Mononuclear cell (primary cell): ENCODE data around the gene ADAMTS13. TPM values are rescaled to one million over a fixed set of nuclear protein-coding genes. Genes with fewer than 3 reads are reported as not detected.

Source experiments
- H3K27me3 ChIP-seq: 2 replicates; pipeline ENCODE4 v1.6.0; 2011; ENCODE audit warnings: low read length, control low read depth; ENCODE audit not compliant: insufficient read depth
- H3K4me1 ChIP-seq: 2 replicates; pipeline ENCODE4 v1.5.1; 2011; ENCODE audit warnings: mild to moderate bottlenecking, low read length, control low read depth; ENCODE audit not compliant: insufficient read depth
- H3K4me3 ChIP-seq: 2 replicates; pipeline ENCODE4 v1.5.1; 2011; ENCODE audit warnings: mild to moderate bottlenecking, low read length, moderate library complexity
- H3K9me3 ChIP-seq: 2 replicates; pipeline ENCODE4 v1.5.1; 2011; ENCODE audit warnings: low read depth, mild to moderate bottlenecking, control low read depth, low read length
- total RNA-seq: library from RNA; depleted of rRNA; stranded (reverse); fragments of >200 nt; gene quantifications from one replicate; pipeline ENCODE4 v1.2.3, GENCODE V29; 2012

The ADAMTS13 gene
- total RNA-seq, 1 donor, result 0.42 TPM

DNA sequence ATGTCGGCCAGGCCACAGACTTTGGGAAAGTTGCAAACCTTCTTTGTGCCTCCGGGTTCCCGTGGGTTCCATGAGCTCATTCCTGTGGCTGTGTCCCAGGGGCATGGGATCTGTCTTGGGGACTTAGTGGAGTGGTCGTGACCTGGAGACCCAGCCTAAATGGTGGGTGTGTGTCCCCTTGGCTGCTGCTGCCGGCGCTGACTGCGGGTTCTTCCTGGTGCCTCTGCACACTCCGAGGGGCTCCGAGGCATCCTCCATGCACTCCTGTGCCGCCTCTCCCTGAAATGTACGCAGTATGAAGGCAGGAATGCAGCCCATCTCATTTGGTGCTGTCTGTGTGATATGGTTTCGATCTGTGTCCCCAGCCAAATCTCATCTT lies 77.7 kb downstream of the ADAMTS13 start:
- H3K4me1 ChIP-seq, result no peaks in the 10 kb centered on the region
- no peak overlapping the region for H3K4me3 ChIP-seq

DNA sequence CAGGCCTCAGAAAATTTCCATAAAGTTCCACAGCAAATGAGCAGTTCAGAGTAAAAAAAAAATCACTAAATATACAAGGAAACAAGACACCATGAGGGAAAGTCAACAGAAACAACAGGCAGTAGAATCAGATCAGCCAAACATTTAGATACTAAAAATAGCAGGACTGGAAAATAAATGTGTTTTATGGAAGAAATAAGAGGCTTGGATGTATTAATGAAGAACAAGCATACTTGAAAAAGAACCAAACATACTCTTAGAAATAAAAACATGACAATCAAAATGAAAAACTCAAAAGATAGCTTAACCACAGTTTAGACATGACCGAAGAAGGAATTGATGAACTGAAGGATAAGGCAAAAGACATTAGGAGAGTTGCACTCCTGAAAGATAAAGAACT lies 79.9 kb downstream of the ADAMTS13 start:
- no peaks in the 10 kb centered on the region for H3K27me3 ChIP-seq
- no peak overlapping the region for H3K4me3 ChIP-seq
- no peaks in the 10 kb centered on the region for H3K4me1 ChIP-seq
- H3K9me3 ChIP-seq, result peaks cover 9% of the 10 kb centered on the region

More for the DNA sequence above, 77.7 kb downstream of the ADAMTS13 start:
- H3K27me3 ChIP-seq, result no peaks in the 10 kb centered on the region
- peaks cover 9% of the 10 kb centered on the region for H3K9me3 ChIP-seq

DNA sequence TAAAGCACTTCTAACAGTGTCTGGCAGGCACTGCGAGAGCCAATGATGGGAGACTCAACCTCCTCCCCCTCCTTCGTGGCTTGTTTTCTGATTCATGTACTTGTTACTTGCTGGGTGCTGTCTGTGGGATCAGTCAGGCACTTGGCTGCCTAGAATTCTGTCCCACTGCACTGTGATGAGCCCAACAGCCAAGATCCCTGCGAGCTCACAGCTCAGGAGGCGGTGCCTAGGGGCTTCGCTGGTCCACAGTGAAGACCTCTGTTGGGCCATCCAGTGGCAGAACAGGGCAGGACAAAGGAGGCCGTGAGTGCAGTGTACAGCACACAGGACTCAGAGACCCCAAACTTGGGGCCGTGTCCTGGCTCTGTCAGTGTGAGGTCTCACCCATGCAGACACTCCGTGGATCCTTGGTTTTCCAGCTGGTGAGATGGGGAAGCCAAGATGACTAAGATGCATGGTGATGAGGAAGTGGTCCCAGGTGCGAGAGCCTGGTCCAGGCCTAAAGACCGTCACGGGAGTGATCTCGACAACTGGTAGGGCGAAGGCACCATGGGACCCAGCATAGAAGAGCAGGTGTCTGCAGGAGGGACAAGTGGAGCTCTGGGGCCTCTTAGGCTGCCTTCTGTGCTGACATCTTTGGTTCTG lies 83.1 kb downstream of the ADAMTS13 start:
- H3K27me3 ChIP-seq, result no peaks in the 10 kb centered on the region
- H3K9me3 ChIP-seq, result peaks cover 9% of the 10 kb centered on the region
- no peak overlapping the region for H3K4me3 ChIP-seq
- H3K4me1 ChIP-seq, result no peaks in the 10 kb centered on the region

DNA sequence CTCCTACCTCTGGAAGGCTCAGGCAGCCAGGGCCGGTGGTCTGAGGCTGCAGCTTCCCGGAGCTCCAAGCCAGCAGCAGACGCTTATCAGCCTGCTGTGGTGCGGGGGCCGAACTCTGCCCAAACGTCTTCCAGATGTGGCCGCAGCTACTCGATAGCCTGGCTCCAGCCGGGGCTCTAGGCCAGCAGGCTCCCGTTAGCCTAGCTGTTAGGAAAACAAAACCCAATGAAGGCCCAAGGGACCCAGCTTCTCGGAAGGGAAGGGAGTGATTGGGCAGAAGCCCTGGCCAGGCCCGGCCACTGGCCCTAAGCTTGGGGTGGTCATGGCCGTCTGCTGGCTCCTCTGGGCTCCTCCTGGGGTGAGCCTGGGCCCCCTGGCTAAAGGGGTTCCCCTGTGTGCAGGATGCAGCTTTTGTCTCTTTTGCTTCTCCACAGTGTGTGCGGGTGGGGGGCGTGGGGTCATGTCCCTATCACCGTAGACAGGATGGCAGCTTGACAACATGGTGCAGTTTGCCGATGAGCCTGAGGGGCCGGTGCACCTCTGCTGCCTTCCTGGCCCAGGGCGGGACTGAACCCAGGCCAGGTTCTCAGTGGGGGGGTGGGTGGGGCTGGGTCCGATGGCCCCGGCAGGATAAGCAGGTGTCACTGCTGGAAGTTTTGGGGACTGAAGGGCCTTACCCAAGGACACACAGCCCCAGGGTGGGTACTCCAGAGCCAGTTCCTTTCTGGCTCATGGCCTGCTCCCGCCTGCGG lies 83.9 kb downstream of the ADAMTS13 start:
- Histone ChIP-seq H3K9me3 (peaks cover 9% of the 10 kb centered on the region), H3K27me3 (no peaks in the 10 kb centered on the region), H3K4me1 (no peaks in the 10 kb centered on the region), H3K4me3 (no peak overlapping the region)

DNA sequence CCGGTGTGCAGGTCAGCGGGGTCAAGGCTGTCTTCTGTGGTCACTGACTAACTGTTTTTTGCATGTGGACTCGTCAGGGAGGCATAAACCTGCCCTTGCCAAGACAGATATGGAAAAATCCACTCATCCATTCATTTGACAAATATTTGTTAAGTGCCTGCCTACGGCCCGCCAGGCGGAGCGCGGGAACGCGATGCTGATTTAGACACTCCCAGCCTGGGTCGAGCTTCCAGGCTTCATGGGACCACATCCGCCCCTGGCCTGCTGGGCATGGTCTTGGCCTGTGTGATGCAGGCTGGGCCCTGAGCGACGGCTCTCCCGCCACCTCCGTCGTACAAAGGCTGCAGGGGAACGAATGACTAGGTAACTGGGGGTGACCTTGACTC lies 84.5 kb downstream of the ADAMTS13 start:
- no peaks in the 10 kb centered on the region for H3K27me3 ChIP-seq
- H3K4me1 ChIP-seq, result no peaks in the 10 kb centered on the region
- H3K9me3 ChIP-seq, result peaks cover 9% of the 10 kb centered on the region
- H3K4me3 ChIP-seq, result no peak overlapping the region

DNA sequence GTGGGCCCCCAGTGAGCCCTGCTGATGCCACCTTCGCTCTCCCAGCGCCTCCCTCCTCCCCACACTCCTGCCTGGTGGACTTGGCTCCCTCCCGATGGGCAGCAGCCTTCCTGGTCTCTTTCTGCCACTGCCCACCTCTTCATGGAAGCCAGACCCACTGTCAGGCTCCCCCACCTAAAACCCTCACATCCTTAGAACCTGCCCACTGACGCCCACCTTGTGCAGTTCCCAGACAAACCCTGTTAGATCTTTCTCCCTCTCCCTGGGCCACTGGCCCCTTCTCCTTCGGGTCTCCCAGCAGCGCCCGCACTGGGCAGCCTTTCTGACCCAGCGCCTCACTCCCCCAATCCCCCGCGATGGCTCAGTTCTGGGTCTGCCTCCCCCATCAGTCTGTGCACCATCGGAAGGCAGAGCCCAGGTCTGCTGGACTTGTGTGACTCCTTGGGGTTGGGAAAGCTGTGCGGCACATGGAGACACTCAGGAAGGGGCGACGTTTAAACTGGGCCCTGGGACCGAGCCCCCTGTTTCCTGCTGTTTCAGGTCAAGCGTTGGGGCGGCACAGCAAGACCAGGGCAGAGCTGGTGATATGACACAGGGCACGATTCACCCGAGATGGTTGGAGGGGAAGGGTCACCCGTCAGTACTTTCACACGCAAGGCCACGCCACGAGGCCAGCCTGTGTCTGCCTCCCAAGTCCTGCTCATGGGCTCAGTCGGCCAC lies 85.2 kb downstream of the ADAMTS13 start:
- no peaks in the 10 kb centered on the region for H3K27me3 ChIP-seq
- no peak overlapping the region for H3K4me3 ChIP-seq
- no peaks in the 10 kb centered on the region for H3K4me1 ChIP-seq
- H3K9me3 ChIP-seq, result peaks cover 3% of the 10 kb centered on the region

DNA sequence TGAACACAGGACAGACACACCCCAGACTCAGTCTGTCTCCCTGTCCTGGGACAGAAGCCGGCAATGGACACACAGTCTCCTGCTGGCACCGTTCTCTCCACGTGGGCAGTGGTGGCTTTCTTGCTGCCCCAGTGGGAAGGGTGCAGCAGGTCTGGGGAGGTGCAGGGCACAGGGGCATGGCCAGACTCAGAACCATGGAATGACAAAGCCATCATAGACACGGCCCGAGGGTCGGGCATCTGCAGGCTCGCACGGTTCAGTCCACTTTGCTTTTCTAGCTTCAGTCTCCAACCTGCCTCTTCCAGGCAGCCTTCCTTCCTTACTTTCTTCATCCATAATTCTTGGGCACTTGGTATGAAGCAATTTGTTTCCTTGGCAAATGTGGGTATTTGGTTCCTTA lies 85.9 kb downstream of the ADAMTS13 start:
- H3K4me3 ChIP-seq, result no peak overlapping the region
- H3K27me3 ChIP-seq, result no peaks in the 10 kb centered on the region
- no peaks in the 10 kb centered on the region for H3K9me3 ChIP-seq
- no peaks in the 10 kb centered on the region for H3K4me1 ChIP-seq

Other genes starting within 250 kb of the ADAMTS13 start
- gene OBP2B, start 213.1 kb upstream of the ADAMTS13 start, total RNA-seq, result not detected
- 4.5 TPM for gene ABO, start 147.2 kb upstream of the ADAMTS13 start, total RNA-seq
- 4.8 TPM for gene SURF6, start 86.2 kb upstream of the ADAMTS13 start, total RNA-seq
- 11.4 TPM for gene MED22, start 74.2 kb upstream of the ADAMTS13 start, total RNA-seq
- 2,463 TPM for gene RPL7A, start 74.1 kb upstream of the ADAMTS13 start, total RNA-seq
- gene SURF1, start 65.9 kb upstream of the ADAMTS13 start, total RNA-seq, result 26.4 TPM
- gene SURF2, start 65.8 kb upstream of the ADAMTS13 start, total RNA-seq, result 9.0 TPM
- gene SURF4, start 46.3 kb upstream of the ADAMTS13 start, total RNA-seq, result 82.2 TPM
- 0.10 TPM for gene STKLD1, start 46.0 kb upstream of the ADAMTS13 start, total RNA-seq
- 9.0 TPM for gene REXO4, start 4.4 kb upstream of the ADAMTS13 start, total RNA-seq
- gene CACFD1, start 37.6 kb downstream of the ADAMTS13 start, total RNA-seq, result 2.3 TPM
- 23.3 TPM for gene SLC2A6, start 56.7 kb downstream of the ADAMTS13 start, total RNA-seq
- not detected for gene MYMK, start 102.6 kb downstream of the ADAMTS13 start, total RNA-seq
- gene ADAMTSL2, start 112.3 kb downstream of the ADAMTS13 start, total RNA-seq, result 0.10 TPM
- gene FAM163B, start 187.0 kb downstream of the ADAMTS13 start, total RNA-seq, result not detected
- 0.10 TPM for gene DBH, start 214.0 kb downstream of the ADAMTS13 start, total RNA-seq